ENCODE data around the gene ERC1. TPM values are rescaled to one million over a fixed set of nuclear protein-coding genes. Genes with fewer than 3 reads are reported as not detected.

Gene ERC1
- total and polyA plus RNA-seq, 9 of the 15 experiments (the other 6 are each of a cell fraction or from before 2014, with no cell fraction given): 0.74 to 11.8 (median 4.8) TPM

DNA sequence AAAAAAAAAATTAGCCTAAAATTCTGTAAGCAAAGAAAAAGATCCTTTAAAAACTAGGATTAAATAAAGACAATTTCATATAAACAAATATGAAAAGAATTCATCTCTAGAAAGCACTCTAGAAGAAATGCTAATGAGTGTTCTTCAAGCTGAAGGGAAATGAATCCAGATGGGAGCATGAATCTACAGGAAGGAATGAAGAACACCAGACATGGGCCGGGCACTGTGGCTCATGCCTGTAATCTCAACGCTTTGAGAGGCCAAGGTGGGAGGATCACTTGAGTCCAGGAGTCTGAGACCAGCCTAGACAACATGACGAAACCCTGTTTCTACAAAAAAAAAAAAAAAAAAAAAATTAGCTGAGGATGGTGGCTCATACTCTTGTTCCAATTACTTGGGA lies 306.2 kb downstream of the ERC1 start (continued):
- TF ChIP-seq ZFP30 (CRISPR knock-in tag; IDR thresholded peaks at IDR 0.05; ENCODE audit: borderline replicate concordance): no peak
- no peak for TF ChIP-seq ZFP1 (CRISPR knock-in tag; IDR thresholded peaks at IDR 0.05)
- no peak for TF ChIP-seq ZNF696 (CRISPR knock-in tag; conservative IDR thresholded peaks at IDR 0.05)
- TF ChIP-seq TFAM (CRISPR knock-in tag; conservative IDR thresholded peaks at IDR 0.05): no peak

DNA sequence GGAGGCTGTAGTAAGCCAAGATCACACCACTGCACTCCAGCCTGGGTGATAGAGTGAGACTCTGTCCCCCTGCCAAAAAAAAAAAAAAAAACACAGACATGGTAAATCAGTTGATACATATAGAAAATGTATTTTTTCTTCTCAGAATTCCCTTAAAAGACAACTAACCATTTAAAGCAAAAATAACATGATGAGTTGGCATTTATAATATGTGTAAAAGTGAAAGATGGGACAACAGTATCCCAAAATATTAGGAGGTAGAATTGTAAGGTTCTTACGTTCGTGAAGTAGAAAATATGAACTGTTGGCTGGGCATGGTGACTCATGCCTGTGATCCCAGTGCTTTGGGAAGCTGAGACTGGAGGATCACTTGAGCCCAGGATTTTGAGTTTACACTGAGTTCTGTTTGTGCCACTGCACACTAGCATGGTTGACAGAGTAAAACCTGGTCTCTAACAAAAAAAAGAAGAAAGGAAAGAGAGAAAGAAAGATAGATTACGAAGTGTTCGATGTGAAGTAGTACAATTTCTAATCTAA lies 306.7 kb downstream of the ERC1 start:
- no peak overlapping the region for H3K27ac ChIP-seq (ENCODE audit: extremely low read depth, low read depth, low read length)
- peaks cover 1% of the 10 kb centered on the region; the same call in 1 of the 2 replicates for H3K9me3 ChIP-seq (replicated peaks; ENCODE audit: control insufficient read depth, insufficient read depth, low read depth, low read length)
- DNase-seq (ENCODE audit: extremely low read depth in 1 of 4, low spot score in 3 of 4): no peak
- no peaks in the 10 kb centered on the region for H4K20me1 ChIP-seq (replicated peaks; ENCODE audit: control insufficient read depth, insufficient read depth, low read length)
- BruUV-seq (replicated peaks): no TSS peak
- POLR2A ChIA-PET: interaction anchor here (0.7 kb wide), 1 partner anchor 29 kb away, joined by 4 read pairs; no protein-coding TSS in a partner anchor
- no peaks in the 10 kb centered on the region for H3K27me3 ChIP-seq (ENCODE audit: control insufficient read depth in 2 of 2, insufficient read depth in 2 of 2, low read length in 2 of 2)
- intact Hi-C loops (cut with micrococcal nuclease): no loop called here
- in situ Hi-C loops (cut with MboI): loop anchor here (25.0 kb wide), 1 partner anchor 290 kb away; the partner anchor contains the start of gene FBXL14
- H3K9ac ChIP-seq (ENCODE audit: insufficient read depth in 1 of 2, low read depth in 2 of 2, low read length in 2 of 2): no peak overlapping the region
- H3K4me3 ChIP-seq: no peak overlapping the region
- 95% methylated on average over 4 of the region's 4 CpGs for WGBS (ENCODE audit: insufficient coverage, low coverage, missing lambda C conversion rate)
- ATAC-seq: no peak
- no peaks in the 10 kb centered on the region; the same call in 2 of the 3 replicates for H3K36me3 ChIP-seq (ENCODE audit: control insufficient read depth, insufficient read depth, low read length)
- no peak overlapping the region for H3K4me2 ChIP-seq (ENCODE audit: insufficient read depth, low read length)
- H3K4me1 ChIP-seq (replicated peaks in 1 of 2; ENCODE audit: control insufficient read depth in 2 of 2, insufficient read depth in 2 of 2, low read length in 2 of 2): no peaks in the 10 kb centered on the region; a peak in 1 of 5 replicates
- CTCF ChIA-PET (ENCODE audit: low intra/inter-chr PET ratio): no interaction called here
- no peaks in the 10 kb centered on the region for H3K79me2 ChIP-seq (ENCODE audit: control insufficient read depth, insufficient read depth, low read length)
- TF ChIP-seq CAMTA2 (CRISPR knock-in tag; conservative IDR thresholded peaks at IDR 0.05): no peak
- no peak for TF ChIP-seq YBX1 (IDR thresholded peaks at IDR 0.05)
- 0 out of 2 replicates have a peak, but pooled peaks have one; percentile 20 for TF ChIP-seq MAFG (tag; conservative IDR thresholded peaks at IDR 0.05)
- no peak for TF ChIP-seq BCL6 (CRISPR knock-in tag; IDR thresholded peaks at IDR 0.05)
- TF ChIP-seq ZNF316 (IDR thresholded peaks at IDR 0.05): peak; percentile 75
- TF ChIP-seq RBM25 (IDR thresholded peaks at IDR 0.05; ENCODE audit: low read depth, low read length, severe bottlenecking): no peak
- TF ChIP-seq FIP1L1 (IDR thresholded peaks at IDR 0.05; ENCODE audit: low read depth, low read length, poor library complexity, severe bottlenecking): no peak
- TF ChIP-seq C11orf30 (IDR thresholded peaks at IDR 0.05; ENCODE audit: low read depth): peak; percentile 49
- TF ChIP-seq LARP7 (IDR thresholded peaks at IDR 0.05): no peak
- no peaks in the 10 kb centered on the region for H3K9me1 ChIP-seq (ENCODE audit: control insufficient read depth, insufficient read depth, low read length)
- no peak overlapping the region for H2AFZ ChIP-seq (ENCODE audit: low read depth, low read length)
- FAIRE-seq: no peak

Data from K562 (cell line).